ENCODE data around the gene KHDC1L.

- TF ChIP-seq FOXP2 (optimal IDR thresholded peaks at IDR 0.05; ENCODE audit: control extremely low read depth, extremely low read length, insufficient read depth) (no peak), POLR2AphosphoS5 (IDR thresholded peaks at IDR 0.05; ENCODE audit: borderline replicate concordance, low read depth, low read length) (no peak), EZH2 (IDR thresholded peaks at IDR 0.05) (no peak)
Measured at GRCh38 chr6:73207221-73207837, 18.0 kb downstream of the KHDC1L start.
